AG04450 (cell line): ENCODE results near the gene TMEM37. TPM values are rescaled to one million over a fixed set of nuclear protein-coding genes. Genes with fewer than 3 reads are reported as not detected.

Experiments used
- CTCF ChIA-PET: fragments of 300-600, 350-600 bp; formaldehyde crosslinking; extraction: SDS; loops from one replicate; lab custom pipeline; 2022; ENCODE audit warnings: antibody characterized with exemption, inconsistent platforms; lab: Charles Lee
- POLR2A ChIA-PET: fragments of 350-600 bp; formaldehyde crosslinking; extraction: SDS; loops from one replicate; lab custom pipeline; 2021; ENCODE audit warnings: antibody characterized with exemption, inconsistent platforms; lab: Yijun Ruan, JAX
- DNase-seq: peaks from one replicate; pipeline ENCODE4 v3.0.0-alpha.2; 2011; ENCODE audit warnings: low read depth, low spot score
- H3K27ac ChIP-seq: one replicate; pipeline ENCODE4 v1.5.1; 2012; ENCODE audit warnings: low read depth, low read length, control low read depth
- H3K27me3 ChIP-seq: one replicate; pipeline ENCODE4 v1.6.0; 2012; ENCODE audit warnings: low read length; ENCODE audit not compliant: control insufficient read depth, insufficient read depth
- H3K4me3 ChIP-seq: 2 replicates; pipeline ENCODE4 v1.5.1; 2011; ENCODE audit warnings: mild to moderate bottlenecking, low read depth, low read length, control low read depth
- H3K9me3 ChIP-seq: 2 replicates; pipeline ENCODE4 v1.5.1; 2012; ENCODE audit warnings: low read length; ENCODE audit not compliant: control insufficient read depth, insufficient read depth
- polyA plus RNA-seq: library from polyadenylated mRNA; depleted of rRNA; stranded (reverse); fragments of >200 nt; gene quantifications from 2 replicates; pipeline ENCODE4 v1.2.3, GENCODE V29; 2011
- TF ChIP-seq, protein P1 (sequence below): IDR thresholded peaks from 2 replicates; pipeline ENCODE4 v1.5.1; 2011; ENCODE audit warnings: low read depth, low read length, control low read depth, inconsistent platforms

Gene TMEM37
- polyA plus RNA-seq, 1 experiment = 0.98 TPM

DNA sequence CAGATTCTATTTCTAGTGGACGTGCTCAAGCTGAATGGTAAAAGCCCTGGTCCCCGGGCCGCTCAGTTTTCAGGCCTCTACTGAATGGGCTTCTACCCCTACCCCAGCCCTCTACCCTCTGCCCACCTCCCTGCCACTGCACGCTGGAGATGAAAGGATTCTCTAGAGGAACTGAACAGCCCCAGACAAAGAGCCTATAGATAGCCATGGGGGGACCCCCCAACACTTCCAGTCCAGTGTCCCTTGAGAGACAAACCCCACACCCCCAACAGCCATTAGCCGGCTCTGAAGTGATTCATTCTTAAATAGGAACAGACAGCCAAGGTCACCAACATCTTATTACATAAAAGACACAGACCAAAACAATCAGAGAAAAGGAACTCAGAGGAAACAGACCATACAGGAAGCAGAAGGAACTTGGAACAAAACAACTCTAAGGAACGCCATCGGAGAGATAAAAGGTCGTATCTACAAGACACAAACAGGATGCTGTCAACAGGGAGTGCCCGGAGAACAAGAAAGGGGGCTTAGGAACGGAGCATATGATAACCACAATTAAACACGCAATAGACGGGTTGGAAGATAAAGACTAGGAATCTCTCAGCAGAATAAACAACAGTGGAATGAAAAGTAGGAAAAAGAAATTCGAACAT, 23.5 kb downstream of the TMEM37 start:
- no peak for DNase-seq

DNA sequence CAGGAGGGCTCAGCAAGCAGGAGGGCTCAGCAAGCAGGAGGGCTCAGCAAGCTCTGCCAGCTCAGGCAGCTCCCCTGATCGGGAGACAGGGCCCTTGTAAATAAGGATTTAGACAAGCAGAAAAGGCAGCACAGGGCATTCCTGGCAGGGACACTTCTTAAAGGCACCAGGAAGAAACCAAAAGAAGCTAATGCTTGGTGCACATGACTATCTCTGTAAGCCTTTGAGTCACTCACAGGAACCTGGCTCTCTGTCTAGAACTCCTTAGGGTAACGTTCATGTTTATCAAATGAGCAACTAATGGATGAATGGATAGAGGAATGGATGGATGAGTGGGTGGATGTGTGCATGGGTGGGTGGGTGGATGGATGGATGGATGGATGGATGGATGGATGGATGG, 28.4 kb downstream of the TMEM37 start:
- ChIA-PET CTCF (no interaction called here), POLR2A (no interaction called here)
- TF ChIP-seq, protein P1, sequence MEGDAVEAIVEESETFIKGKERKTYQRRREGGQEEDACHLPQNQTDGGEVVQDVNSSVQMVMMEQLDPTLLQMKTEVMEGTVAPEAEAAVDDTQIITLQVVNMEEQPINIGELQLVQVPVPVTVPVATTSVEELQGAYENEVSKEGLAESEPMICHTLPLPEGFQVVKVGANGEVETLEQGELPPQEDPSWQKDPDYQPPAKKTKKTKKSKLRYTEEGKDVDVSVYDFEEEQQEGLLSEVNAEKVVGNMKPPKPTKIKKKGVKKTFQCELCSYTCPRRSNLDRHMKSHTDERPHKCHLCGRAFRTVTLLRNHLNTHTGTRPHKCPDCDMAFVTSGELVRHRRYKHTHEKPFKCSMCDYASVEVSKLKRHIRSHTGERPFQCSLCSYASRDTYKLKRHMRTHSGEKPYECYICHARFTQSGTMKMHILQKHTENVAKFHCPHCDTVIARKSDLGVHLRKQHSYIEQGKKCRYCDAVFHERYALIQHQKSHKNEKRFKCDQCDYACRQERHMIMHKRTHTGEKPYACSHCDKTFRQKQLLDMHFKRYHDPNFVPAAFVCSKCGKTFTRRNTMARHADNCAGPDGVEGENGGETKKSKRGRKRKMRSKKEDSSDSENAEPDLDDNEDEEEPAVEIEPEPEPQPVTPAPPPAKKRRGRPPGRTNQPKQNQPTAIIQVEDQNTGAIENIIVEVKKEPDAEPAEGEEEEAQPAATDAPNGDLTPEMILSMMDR = no peak
- Histone ChIP-seq H3K27ac (no peak overlapping the region), H3K27me3 (peaks cover 10% of the 10 kb centered on the region), H3K9me3 (no peaks in the 10 kb centered on the region), H3K4me3 (no peak overlapping the region)
- DNase-seq = no peak

More for the DNA sequence above, 23.5 kb downstream of the TMEM37 start:
- ChIA-PET CTCF (interaction anchor here (0.7 kb wide), 1 partner anchor 92 kb away, joined by 5 read pairs; no protein-coding TSS in a partner anchor), POLR2A (interaction anchor here (0.6 kb wide), 1 partner anchor 656 kb away, joined by 6 read pairs; no protein-coding TSS in a partner anchor)
- no peak overlapping the region for H3K4me3 ChIP-seq
- peaks cover 11% of the 10 kb centered on the region for H3K27me3 ChIP-seq
- H3K9me3 ChIP-seq = no peaks in the 10 kb centered on the region
- TF ChIP-seq, protein P1 = no peak
- H3K27ac ChIP-seq = no peak overlapping the region

DNA sequence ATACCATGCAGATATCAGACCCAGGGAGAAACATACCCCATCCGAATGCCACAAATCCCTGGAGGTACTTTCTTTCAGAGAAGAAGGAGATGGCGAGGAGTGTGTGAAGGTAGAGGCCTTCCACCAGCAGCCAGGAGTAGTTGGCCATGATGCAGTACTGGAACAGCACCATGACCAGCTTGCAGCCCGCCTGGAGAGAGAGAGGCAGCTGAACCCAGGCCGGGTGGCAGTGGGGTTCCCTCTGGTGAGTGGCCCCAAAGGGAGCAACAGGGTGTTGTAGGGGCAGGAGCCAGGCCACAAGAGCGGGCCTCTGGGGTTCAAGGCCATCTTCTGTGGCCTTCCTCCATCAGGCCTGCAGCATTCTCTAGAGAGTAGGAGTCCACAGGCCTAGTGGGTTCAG, 30.2 kb downstream of the TMEM37 start:
- ChIA-PET POLR2A (no interaction called here), CTCF (interaction anchor here (1.0 kb wide), 1 partner anchor 14 kb away, joined by 4 read pairs; no protein-coding TSS in a partner anchor)
- TF ChIP-seq, protein P1 = no peak
- no peaks in the 10 kb centered on the region for H3K9me3 ChIP-seq
- DNase-seq = no peak
- H3K27me3 ChIP-seq = peaks cover 2% of the 10 kb centered on the region
- H3K27ac ChIP-seq = no peak overlapping the region
- H3K4me3 ChIP-seq = no peak overlapping the region

DNA sequence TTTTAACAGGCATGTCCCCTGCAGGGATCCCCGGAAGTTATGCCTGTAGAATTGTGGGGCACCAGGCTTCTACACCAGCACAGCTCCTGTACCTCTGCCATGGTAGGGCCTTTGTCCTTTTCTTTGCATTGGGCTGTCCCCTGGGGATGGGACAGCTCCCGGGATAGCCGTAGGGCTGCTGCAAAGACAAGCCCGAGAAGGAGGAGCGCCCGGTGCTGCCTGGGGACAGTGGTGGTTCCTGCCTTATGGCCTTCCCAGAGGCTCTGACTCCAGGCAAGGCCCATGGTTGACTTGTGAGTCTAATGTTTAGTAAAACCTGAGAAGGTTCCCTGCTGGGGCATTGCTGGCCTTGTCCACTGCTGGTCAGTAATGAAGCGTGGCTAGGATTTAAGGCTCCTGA, 30.9 kb downstream of the TMEM37 start:
- Histone ChIP-seq H3K27ac (no peak overlapping the region), H3K27me3 (peaks cover 2% of the 10 kb centered on the region), H3K4me3 (no peak overlapping the region), H3K9me3 (no peaks in the 10 kb centered on the region)
- TF ChIP-seq, protein P1 = no peak
- POLR2A ChIA-PET = no interaction called here
- CTCF ChIA-PET = interaction anchor here (0.6 to 1.0 kb wide), 2 partner anchors 13 to 47 kb away, joined by 3 to 4 read pairs; no protein-coding TSS in a partner anchor
- DNase-seq = no peak

DNA sequence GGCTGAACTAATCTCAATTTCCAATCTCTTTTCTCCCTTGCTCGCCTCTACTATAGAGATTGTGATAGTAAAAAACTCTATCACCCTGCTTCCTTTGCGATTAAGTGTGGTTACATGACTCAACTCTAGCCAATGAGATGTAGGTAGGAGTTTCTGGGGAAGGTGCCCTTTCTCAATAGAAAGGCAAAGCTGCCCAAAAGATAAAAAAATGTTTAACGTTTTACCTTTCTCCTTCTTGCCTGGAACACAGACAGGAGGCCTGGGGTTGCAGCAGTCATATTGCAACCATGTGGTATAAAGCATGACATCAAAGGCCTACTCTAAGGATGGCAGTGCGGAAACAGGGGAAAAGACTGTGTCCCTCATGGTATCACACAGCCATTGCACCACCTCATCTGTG, 31.5 kb downstream of the TMEM37 start:
- no peak for DNase-seq
- no peak overlapping the region for H3K27ac ChIP-seq

More for the DNA sequence above, 31.5 kb downstream of the TMEM37 start:
- ChIA-PET POLR2A (no interaction called here), CTCF (interaction anchor here (1.0 kb wide), 1 partner anchor 13 kb away, joined by 3 read pairs; no protein-coding TSS in a partner anchor)
- Histone ChIP-seq H3K4me3 (no peak overlapping the region), H3K9me3 (no peaks in the 10 kb centered on the region), H3K27me3 (peaks cover 2% of the 10 kb centered on the region)
- TF ChIP-seq, protein P1 = no peak
